ENCODE measurements around the gene PROM1.

GRCh38 chr4:16119981-16120380 is 36.2 kb upstream of the PROM1 start:
- TF ChIP-seq CTCF (IDR thresholded peaks at IDR 0.05) = no peak
- no peak for TF ChIP-seq POLR2A (IDR thresholded peaks at IDR 0.05)
